ENCODE measurements around the gene SLIT3.

The SLIT3 gene

DNA sequence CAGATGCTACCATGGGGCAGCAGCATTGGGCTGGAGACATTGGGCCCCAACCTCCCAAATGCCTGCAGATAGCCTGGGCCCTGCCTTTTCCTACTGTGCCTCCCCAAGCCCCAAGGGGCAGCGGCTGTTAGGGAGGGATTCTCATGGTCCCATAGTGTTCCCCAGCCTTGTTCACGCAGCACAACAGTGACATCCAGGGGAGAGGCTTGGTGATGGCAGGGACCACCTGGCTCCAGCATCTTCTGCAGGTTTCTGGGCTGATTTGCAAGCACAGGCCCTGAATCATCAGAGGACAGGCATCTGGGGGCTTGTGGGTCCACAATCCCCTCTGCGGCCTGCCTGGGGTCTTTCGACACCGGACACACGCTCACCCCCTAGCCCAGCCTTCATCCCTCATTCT is 354.6 kb downstream of the SLIT3 start:
- no peak for DNase-seq

GRCh38 chr5:168944004-168944403 is 356.9 kb downstream of the SLIT3 start:
- DNase-seq, result no peak

- no peak for DNase-seq
Observed at GRCh38 chr5:168943091-168943884, 357.7 kb downstream of the SLIT3 start.

- no peak for DNase-seq
Observed at GRCh38 chr5:168941901-168942300, 359.0 kb downstream of the SLIT3 start.

DNA sequence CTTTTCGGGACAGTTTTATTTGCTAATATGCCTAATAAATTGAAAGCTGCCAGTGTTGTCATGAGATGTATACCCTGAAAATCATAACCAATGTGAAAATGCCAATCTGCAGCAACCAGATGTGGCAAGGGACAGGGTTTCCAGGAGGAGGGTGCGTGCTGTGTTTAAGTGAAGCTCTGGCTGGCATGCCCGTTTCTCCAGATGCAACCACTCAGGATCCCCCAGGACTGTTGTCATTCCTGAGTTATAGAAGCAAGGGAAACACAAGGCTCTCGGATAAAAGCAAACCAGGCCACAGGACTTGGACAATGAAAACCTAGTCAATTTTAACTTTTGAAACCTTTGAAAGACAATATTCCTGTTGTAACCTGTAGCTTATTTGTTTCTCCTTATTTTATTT is 360.2 kb downstream of the SLIT3 start:
- no peak for DNase-seq

DNA sequence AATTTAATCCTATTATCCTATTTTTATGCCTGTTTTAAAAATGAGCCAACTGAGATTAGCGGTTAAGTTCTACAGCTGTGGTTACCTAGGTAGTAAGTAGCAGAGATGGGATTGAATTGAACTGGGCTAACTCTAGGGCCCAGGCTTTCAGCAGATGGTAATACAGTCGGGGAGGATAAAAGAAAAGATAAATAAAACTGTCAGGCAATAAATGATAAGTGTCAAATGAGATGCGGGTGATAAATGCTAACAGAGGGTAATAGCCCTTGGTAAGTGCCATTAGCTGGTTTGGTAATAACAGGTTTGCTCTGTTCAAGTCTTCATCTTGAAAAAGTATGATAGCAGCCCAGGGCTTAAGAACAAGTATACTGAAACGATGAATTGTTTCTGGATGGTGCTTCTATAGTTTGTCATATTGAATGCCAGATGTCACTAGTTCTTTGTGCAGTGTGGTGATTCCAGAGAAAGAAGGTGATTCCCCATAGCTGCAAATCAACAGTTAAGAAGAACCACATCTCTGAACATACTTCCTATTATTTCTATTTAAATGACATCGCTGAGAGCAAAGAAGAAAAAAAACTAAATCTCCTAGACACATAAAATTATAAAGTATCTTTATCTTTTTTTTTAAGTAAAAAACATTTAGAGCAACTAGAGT is 360.9 kb downstream of the SLIT3 start:
- no peak for DNase-seq

DNA sequence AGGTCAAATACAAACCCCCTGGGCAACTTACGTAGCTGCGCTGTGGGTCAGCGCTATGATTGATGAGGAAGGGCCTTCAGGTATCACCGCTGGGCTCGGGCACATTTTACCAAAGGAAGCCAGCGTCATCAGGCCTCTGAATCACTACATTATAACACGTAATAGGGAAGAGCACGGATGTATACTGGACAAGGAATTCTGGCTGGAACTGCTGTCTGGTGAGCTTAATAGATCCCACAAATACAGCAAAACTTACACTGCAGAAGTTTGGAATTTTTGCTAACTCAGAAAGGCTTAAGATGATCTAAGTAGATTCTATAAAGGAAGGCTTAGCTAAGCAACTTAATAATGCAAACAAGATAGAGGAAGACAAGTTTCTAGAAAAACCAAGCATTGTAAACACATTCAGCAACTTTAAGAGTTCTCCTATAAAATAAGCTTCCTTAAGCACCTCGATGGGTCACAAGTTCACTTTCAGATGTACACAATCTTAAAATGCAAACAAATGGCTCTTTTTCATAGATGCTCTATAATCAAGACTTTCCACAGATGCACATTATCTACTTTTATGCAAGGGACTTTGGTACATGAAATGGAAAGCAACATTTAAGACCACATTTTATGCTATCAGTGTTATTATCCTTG is 361.7 kb downstream of the SLIT3 start:
- no peak for DNase-seq

DNA sequence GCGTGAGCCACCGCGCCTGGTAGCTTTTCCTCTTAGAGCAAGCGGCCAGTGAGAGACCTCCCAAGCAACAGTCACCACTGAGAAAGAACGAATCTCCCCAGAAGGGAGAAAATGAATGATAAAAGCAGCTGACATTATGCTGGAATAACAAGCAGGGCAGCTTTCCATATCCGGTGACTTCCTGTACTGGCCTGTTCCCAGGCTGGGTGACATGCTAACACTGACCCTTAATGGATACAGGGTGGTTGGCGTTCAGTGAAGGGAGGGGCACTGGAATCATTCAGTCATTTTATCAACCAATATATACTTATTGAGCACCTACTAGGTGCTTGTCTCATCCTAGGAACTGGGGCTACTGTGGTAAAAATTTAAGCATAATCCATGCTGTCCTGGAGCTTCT is 364.4 kb downstream of the SLIT3 start:
- DNase-seq, result no peak

- DNase-seq, result no peak
Observed at GRCh38 chr5:168935183-168935582, 365.8 kb downstream of the SLIT3 start.

DNA sequence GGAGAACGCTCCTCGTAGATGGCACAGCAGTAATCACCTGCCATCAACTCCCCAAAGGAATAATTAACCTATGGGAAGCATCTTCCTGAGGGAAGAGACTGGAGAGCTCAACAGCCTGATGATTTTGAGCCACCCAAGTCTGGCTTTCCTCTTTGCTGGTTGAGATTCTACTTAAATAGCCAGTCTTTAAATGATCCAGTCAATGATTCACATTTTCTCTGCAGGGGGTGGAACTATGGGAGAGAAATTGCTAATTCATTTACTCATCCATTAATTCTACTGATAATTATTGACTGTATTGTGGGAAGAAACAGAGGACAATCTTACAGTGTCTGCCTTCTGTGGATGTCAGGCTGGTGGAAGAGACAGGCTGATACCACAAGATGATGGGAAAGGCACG is 366.8 kb downstream of the SLIT3 start:
- no peak for DNase-seq

DNA sequence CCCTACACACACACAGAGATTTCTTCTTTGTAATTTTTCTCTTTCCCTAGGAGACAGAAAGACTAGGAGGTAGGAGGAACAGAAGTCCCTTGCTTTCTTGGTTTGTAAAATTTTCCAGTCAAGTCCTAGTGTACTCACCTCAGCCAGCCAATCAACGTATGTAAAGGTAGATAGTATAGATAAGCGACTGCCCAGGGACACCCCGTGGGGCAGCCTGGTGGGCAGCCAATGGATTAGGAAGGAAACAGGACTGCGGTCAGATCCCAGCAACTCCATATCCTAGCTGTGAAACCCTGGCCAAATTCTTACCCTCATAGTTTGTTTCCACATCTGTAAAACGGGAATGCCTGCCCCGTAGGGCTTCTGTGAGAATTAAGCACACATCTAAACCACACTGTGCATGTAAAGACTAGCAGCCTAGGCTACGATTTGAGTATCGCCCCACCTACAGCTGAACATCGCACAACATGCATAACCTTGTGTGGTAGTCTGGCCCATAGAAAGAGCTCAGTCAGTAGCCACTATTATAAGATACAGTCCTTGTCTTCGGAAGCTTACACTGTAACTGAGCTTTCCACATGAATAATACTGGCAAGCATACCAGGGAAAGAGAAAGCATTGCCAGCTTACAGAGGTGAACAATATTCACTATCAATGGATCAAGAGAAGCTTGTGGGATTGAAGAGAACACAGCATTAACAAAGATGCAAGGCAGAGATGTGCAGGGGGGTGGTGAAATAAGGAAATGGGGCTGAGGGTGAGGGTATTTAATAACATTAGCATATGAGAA is 368.3 kb downstream of the SLIT3 start:
- no peak for DNase-seq

DNA sequence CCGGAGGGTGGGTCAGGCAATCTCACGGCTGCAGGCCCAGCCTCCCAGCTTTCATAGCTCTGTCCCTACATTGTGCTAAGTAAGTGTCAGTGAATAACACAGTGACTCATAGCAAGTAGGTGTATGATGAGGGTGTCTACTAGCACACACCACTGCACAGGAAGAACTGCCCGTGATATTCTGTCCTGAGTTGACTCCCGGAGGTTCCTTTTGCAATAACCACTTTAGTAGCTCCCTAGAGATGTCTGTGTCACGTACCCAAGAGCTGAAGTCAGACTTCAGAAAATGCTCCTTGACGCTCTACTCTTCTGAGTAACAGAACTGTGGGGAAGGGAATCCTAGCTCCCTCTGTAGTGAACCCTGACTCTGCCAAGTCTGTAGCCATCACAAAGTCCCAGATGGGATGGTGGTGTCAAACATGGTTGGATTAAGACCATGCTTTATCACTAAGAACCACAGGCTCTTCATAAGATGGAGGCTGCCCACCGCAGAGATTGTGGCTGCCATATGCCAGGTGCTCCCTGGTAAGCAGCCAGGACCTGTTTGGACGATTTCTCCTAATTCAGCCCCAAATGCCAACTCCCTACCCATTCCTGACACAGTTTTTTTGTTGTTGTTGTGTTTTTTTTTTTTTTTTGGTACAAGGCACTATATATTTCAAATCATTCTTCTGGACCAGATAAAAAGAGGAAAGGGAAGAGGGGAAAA is 369.1 kb downstream of the SLIT3 start:
- DNase-seq, result no peak

GRCh38 chr5:168929656-168930055 is 371.3 kb downstream of the SLIT3 start:
- DNase-seq, result no peak

DNA sequence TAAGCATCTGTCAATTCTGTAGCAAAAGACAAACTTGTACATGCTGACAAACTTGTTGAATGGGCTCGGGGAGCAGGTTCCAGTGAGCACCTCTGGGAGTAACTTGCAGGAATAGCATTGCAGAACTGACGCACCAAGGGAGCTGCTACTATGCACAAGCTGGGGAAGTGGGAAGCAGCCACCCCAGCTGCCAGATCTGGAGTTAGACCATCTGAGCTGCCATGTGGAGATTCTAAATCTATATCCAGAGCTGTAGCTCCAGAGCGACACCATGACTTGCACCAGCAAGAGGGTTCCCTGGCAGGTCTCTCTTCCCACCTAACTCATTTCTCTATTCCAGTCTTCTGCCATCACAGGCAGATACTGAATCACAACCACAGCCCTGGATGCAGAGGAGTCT is 375.8 kb downstream of the SLIT3 start:
- DNase-seq, result no peak

- no peak for DNase-seq
Observed at GRCh38 chr5:168921147-168921866, 379.6 kb downstream of the SLIT3 start.

DNA sequence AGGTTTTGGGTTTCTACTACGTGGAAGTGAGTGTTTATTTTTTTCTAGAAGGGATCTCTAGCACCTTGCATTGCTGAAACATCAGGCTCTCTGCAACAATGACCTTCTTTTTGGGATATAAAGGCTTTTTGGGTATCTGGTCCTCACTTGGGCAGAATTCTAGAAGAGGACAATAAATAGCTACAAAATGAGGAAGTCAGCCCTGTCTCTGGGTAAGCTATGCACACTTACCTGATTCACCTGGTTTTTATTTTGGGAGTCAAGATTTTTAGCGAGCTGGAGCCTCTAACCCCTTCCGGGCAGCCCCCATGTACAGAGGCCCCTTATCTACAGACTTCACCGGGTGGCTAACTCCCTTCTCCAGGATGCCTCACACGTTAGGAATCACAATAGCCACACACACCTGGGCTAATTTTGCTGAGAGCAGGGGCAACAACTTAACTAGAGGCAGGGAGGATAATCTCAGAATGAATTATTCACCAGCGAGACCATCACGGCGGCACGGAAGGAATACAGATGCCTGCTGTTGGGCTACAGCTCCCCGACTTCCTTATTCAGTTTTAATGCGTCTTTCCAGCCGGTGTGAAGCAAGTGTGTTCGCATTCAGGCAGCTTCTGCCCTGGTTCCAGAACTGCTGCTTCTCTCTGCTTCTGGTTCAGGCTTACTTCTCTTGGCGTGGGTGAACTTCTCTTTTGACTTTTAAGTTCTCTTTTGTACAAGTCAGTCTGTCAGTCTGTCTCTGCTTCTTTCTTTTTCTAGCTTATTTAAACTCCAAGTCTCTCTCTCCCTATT is 380.7 kb downstream of the SLIT3 start:
- DNase-seq, result no peak

DNA sequence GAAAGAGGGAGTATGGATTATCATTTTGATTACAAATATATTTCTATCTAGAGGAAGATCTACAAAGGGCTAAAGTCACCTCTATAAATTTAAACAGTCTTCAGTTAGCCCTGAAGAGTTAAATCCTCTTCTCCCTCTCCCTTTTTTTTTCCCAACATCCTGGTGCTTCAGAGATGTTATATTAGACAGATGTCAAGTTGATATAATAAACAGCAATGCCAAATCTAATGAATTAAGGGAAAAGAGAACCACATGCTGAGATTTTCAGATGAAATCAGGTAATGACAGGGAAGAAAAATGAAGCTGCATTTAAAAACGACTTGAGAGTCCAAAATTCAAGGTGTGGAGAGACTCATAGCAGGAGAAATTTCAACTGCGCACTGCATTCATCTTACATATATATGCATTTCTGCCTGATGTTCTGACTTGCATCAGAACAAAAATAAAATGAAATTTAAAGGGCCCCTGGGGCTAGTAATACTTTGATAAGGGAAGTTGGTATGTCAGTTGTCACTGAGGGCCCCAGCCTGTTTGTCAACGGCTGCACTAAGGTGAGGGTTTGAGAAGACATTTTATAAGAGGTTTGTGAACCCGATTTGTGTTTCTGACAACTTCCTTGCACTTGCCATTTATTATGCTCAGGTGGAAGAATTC is 382.9 kb downstream of the SLIT3 start:
- DNase-seq, result no peak

DNA sequence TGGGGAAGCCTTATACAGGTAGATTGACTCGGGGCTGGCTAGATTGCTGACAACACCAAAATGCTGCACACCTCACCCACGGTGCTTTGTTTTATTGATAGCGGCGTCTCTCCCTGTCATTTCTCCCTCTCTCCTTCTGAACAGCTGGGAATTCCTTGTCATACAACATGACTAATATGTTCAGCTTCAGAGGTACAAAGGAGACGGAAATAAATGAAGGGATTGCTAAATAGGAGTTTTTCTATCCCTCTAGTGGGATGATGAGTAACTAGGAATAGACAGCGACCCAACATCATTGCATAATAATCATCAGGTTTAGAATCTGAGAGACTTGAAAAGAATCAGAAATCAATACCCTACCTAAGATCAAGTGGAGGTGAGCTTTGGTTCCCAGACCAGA is 384.1 kb downstream of the SLIT3 start:
- DNase-seq, result no peak

- no peak for DNase-seq
Observed at GRCh38 chr5:168916266-168916665, 384.7 kb downstream of the SLIT3 start.

- no peak for DNase-seq
Observed at GRCh38 chr5:168914491-168914890, 386.4 kb downstream of the SLIT3 start.

DNA sequence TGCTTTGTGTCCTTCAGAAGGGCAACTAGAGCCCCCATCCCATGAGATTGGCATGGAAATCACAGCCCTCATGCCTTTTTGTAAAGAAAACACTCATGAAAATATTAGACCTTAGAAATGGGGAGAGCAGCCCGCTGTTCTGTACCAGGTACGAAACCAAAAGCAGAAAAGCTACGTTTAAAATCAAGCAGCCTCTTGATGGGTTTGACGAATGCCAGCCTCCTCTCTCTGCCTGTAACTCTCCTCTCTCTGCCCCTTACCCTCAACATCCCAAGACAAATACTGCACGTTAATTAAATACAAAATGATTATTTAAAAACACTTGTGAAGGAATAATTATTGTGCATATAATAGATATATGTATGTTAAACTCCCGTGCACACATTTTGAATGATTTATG is 390.1 kb downstream of the SLIT3 start:
- DNase-seq, result no peak
